Putamen (tissue), 1 donor: ENCODE measurements around the gene ANKS1A.
A peak's percentile ranks its signal among the peaks of the same experiment; 100 is the strongest.
"Not testable (repeated sequence)": the region's sequence is repeated elsewhere in the genome, so short reads cannot be mapped to it uniquely, and the experiment has no call there.

ENCODE experiments used
- DNase-seq: peaks from one replicate; pipeline ENCODE4 v3.0.0-alpha.2; 2016; ENCODE audit warnings: low spot score

ANKS1A gene

DNA sequence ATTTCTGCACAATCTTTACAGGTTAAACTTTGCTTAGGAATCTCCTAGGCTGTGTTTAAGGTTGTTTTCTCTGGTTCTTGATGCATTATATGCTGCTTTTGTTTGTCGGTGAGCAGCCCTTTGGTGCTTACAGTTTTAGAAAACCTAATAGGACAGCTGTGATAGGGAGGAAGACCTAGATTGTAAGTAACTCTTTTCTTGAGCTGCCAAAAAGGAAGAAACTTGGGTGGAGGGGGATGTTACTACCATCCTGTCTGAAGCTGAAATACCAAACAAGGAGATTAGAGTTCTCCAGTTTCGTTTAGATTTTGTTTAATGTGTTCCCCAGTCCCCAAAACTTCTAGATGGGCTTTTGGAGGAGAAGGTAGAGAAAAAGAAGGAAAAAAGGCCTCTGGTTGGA is 72.0 kb downstream of the ANKS1A start:
- DNase-seq, result no peak

DNA sequence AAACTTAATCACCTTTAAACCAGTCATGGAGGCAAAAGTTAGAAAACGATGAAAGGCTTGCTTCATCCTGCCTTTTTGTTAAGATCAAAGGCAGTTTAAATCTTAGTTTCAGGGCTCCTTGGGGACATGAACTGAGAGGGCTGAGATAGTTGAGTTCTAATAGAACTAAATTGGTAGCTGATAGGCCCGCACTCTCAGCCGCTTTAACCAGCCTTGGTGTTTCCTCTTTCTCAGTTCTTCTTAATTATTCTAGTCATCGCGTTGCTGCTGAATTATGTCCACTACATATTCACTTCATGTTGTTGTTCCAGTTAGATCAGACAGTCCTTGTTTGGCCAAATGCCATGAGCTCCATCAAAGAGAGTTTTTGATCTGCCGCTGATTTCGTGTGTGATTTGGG is 72.5 kb downstream of the ANKS1A start:
- no peak for DNase-seq

DNA sequence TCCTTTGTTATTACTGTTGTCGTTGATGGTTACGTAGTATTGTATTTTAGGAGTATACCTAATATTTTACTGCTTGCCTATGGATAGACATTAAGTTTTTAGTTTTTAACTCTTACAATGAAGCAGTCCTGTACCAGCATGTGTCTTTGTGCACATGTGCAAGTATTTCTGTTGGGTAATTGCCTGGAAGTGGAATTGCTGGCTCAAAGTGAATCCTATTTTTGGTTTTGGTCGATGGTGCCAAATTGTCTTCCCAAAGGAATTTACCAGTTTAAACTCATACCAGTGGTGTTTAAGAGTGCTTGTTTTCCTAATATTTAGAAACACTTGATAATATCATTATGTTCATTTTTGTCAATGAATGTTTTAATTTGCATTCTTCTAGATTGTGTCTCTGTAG is 75.5 kb downstream of the ANKS1A start:
- no peak for DNase-seq

DNA sequence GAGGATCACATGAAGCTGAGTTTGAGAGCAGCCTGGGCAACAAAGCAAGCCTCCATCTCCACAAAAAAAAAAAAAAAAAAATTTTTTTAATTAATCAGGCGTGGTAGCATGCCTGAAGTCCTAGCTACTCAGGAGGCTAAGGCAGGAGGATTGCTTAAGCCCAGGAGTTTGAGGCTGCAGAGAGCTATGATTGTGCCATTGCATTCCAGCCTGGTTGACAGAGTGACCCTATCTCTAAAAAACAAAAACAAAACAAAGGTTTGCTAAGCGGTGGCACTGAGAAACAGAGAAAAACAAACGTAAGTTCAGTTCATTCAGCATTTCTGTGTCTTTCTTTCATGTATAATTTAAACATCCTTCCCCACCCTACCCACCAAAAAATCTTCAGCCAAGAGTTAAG is 78.4 kb downstream of the ANKS1A start:
- no peak for DNase-seq

DNA sequence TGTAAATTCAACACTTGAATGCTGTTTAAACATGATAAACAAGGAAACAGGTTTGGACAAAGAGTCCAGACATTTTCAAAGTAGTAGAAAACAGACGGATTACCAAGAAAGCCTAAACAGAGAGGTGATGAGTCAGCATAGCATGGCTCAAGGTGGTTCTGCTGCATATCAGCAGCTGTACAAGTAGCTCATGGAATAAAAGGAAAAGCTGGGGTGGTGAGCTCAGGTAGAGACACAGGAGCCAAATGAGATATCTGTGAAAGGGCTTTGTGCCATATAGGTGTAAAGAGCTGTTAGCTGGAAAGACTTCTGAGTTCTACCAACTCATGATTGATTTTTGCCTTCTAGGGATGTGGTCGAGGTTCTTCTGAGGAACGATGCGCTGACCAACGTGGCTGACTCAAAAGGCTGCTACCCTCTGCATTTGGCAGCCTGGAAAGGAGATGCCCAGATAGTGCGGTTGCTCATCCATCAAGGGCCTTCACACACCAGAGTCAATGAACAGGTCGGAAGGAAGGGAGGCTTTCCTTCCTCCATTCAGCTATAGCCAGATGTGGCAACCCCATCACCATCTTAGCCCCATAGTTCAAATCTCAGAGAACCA is 80.7 kb downstream of the ANKS1A start:
- DNase-seq, result no peak

DNA sequence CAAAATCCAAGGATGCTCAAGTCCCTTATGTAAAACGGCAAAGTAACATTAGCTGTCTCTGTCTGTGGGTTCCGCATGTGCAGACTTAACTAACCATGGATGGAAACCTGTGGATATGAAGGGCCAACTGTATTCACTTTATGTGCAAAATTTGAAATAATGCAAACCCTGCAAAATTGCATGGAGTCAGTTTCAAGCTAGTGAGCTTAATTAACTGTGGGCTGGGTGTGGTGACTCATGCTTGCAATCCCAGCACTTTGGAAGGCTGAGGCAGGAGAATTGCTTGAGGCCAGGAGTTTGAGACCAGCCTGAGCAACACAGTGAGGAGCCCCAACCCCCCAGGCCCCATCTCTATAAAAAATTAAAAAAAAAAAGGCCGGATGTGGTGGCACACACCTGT is 81.4 kb downstream of the ANKS1A start:
- DNase-seq, result no peak

DNA sequence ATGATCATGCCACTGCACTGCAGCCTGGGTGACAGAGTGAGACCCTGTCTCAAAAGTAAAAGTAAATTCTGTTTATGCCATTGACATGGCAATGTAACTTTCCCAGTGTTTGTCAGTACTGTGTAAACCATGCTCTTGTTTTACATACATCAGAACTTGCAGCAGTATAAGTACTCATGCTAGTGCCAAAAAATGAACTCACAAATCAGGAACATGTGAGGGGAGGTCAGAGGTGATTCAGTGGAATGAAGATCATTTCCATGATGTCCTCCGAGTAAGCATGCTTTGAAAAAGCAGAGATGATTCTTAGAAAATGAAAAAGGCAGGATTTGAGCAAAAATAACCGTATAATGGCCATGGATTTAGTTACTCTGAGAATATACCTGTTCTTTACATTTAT is 81.9 kb downstream of the ANKS1A start:
- no peak for DNase-seq

DNA sequence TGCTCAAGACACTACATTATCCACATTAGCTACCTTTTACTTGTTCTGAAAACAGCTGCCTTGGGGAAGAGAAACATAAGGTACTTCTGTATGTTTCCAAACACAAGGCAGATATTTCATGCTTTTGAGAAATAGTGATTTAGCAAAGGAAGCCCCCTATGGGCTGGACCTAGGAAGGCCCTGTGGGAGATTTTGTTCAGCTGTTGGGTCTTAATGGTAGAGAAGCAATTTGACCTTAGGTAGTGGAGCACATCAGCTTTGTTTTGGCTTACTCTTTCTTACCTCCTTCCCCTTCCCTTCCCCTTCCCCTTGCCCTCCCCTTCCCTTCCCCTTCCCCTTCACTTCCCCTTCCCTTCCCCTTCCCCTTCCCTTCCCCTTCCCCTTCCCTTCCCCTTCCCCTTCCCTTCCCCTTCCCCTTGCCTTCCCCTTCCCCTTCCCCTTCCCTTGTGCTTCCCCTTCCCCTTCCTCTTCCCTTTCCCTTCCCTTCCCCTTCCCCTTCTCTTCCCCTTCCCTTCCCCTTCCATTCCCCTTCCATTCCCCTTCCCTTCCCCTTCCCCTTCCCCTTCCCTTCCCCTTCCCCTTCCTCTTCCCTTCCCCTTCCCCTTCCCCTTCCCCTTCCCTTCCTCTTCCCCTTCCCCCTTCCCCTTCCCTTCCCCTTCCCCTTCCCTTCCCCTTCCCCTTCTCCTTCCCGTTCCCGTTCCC is 84.6 kb downstream of the ANKS1A start:
- DNase-seq, result no peak

DNA sequence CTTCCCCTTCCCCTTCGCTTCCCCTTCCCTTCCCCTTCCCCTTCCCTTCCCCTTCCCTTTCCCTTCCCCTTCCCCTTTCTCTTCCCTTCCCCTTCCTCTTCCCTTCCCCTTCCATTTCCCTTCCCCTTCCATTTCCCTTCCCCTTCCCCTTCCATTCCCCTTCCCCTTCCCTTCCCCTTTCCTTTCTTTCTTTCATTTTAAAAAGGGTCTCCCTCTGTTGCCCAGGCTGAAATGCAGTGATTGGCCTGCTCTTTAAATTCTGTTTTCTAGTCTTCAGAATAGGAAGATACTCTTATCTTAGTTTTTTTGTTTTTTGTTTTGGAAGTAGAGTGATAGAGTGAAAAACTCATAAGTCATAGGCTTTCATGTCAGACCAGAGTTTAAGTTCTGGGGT is 85.2 kb downstream of the ANKS1A start:
- no peak for DNase-seq

DNA sequence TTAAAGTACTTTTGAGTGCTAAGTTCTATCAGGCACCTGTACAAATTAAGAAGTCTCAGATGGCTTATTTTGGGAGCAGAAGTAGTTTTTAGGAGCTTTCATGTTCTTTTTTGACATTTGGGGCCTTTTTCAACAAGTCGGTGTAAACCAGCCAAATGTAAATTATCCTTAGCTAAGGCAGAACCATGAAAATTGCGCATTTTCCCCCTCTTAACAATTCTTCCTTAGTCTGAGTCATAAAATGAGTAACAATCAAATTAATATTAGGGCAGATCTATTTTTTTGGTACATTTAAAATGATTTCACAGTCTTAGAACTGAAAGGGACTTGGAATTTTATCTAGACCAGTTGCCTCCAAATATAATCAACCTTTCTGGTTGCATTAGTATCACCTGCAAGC is 87.2 kb downstream of the ANKS1A start:
- no peak for DNase-seq

DNA sequence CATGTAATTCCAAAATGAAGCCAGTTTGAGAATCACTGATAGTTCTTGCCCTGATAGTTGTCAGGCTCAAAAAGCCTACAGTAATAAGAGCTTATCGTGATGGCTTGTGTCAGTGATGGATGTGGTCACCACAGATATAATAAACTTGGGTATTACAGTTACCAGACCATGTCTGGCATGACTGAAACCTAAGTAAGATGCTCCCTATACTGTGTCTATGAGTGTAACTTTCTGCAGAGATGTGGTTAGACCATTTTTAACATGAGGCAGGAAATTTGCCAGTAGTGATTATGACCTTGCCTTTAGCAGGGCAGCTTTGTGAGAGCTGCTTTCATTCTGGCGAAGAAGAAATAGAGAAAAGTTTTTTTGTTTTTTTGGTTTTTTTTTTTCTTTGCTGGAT is 90.2 kb downstream of the ANKS1A start:
- no peak for DNase-seq

DNA sequence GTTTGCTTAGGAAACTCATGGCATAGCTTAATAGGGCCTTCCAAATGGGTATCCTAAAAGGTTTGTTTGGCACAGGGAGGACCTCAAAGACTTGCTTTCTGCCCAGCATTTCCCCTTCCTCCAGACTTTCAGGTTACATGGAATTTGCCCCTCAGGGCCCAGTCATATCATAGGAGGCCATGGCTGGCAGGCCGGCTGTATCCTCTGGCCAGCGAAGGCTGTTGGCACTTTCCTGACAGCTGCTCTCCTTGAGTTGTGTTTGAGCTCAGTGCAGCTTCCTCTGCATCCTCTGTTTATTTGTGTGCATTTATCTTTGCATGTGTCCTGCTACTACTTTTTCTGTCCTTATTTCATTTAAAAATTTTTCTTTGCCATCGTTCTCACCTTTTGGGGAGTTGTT is 90.9 kb downstream of the ANKS1A start:
- DNase-seq, result no peak

DNA sequence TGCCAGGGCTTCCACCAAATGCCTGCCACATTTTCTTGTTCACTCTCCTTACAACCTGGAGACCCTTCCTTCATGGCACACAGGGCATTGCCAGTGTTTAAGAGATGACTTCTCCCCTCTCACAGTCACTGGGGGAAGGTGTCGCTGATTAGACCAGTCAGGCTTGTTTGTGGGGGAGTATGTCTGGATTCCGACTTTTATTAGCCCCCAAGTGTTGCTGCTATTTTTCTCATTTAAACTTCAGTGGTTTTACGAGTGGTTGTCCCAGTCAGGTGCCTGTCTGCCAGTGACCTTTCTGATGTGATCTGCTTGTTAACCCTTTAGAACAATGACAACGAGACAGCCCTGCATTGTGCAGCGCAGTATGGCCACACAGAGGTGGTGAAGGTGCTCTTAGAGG is 92.3 kb downstream of the ANKS1A start:
- no peak for DNase-seq

DNA sequence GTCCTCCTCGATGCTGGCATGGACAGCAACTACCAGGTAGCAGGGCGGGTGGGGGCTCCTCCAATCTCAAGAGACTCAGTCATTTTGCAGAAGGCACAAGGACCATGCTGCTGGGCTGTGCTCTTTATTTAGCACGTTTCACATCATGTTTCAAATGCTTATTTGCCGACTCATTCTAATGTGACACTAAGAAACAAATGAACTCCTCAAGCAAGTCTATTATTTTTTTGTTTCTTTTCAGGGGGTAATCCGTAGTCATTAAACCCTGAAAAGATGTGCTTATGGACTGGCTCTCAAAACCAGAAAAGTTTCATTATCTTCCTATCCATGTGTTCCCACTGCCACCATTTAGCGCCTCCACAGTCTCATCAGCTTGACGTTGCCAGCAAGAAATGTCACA is 92.9 kb downstream of the ANKS1A start:
- no peak for DNase-seq

DNA sequence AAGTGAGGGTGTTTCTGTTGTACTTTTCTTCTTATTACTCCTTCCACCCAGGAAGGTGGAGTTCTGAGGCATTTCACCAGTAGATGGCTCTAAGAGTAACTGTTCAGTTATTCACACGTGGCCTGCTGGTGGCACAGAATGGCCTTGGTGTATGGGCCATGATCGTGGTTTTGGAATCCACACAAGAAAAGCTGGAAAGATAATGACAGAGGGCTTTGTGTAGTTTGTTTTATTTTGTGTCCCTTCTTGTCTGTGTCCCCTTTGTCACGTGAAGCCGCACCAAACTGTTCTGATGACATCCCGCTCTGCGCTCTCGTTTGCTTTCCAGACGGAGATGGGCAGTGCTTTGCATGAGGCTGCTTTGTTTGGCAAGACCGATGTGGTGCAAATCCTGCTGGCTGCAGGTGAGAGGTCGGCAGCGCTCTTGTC is 93.4 kb downstream of the ANKS1A start:
- DNase-seq, result peak; percentile 81

DNA sequence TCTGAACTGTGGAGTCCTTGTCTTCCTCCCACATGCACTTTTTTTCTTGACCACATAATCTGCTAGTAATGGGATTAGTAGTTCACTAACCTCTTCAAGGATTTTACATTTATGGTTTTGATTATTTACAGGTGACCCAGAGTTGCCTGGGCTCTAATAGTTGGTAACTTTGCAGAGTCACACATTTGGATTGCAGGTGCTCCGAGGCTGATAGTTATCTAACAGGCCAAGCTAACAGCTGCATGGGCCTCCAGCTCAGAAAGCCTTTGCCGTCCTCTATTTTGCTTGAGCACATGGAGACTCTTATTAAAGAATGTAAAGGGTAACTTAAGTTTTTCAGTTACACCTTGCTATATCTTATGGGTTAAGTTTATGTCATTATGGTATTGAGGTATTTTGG is 95.4 kb downstream of the ANKS1A start:
- no peak for DNase-seq

DNA sequence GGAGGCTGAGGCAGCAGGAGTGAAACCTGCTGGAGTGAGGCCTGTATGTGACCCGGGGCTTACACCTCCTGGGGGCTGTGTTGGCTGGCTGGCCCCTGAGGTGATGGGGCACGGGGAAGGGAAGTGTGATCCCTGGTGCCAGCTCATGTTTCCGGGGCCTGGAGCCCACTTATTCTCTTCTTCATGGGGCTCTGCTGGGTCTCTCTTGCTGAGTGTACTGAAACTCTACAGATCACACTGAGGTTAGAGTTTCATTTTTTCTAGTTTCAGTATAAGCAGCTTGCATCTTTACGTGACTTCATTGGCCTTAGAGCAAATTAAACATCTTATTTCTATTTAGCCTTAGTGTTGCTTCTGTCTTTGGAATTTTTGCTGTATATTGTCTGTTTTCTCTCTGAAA is 96.2 kb downstream of the ANKS1A start:
- DNase-seq, result no peak

DNA sequence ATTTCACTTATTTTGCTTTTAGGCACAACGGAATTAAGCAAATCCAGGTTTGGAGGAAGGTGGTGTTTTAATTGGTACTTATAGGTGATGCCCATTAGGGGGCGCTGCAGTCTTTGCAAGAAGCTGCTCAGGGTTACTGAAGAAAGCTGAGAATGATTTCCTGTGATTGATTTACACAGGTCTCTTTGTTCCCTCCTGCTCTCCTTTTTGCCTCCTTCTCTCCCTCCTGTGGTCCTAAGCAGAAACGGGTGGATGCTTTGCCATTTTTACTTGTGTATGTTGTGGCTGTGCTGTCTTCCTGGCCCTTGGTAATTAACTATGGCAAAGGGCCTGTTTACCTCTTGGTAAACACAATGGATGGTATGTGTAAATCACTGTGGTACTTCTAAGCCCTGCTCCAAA is 97.8 kb downstream of the ANKS1A start:
- peak; percentile 85 for DNase-seq

DNA sequence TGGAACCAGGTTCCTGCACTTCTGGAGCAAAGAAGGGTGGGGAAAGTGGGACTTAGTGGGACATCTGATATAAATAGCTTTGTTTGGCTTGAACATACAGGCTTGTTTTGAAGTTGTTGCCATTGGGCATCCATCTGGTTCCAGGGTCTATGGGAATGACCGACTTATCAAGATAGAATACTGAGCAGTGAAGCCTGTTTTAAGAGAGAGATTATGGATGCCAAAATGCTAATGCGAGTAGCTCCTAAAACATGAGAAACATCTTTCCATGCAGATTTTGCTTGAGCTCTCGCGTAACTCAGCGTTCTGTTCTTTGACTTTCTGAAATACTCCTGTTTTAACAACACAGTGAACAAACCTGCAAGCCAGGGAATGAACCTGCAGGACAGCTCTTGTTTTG is 98.5 kb downstream of the ANKS1A start:
- no peak for DNase-seq

DNA sequence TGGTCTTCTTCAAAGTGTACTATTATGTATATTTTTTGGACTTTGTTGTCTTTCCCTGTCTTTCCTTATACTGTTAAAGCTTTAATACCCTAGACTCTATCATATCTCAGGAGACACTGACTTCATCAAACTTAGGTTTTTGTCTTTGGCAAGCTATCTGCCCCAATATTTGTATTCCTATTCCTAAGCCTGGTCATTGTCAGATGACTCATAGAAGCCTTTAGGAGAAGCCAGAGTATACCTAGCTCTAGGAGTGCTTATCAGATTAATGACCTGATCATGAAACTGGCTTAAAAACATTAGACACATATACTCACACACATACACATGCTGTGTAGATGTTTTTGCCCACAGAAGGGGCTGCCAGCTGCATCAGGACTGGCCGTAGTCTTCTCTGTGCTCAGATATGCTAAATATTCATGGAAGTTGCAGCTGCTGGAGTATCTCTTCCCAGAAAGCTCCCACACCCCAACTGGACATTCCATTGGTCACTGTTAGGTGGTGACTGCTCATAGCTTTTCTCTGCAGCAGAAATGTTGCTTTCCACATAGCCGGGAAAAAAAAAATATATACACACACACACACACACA is 102.0 kb downstream of the ANKS1A start:
- no peak for DNase-seq

DNA sequence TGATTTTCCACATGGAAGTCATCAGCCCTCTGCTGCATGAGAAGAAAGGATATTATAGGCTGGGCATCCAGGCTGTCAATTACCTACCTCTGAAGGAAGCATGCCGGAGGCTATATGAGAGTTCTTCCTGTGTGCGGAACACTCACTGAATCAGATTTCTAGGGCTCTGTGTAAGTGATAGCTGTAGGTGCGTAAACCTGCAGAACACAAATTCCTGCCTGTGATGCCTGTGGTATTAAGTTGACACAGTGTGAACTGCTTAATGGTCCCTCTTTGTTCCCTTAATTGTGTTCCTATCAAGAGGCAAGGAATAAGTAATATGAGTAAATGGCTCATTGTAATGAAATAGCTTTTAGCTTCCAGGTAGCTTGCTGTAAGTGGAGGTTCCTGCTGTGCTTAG is 103.3 kb downstream of the ANKS1A start:
- no peak for DNase-seq

DNA sequence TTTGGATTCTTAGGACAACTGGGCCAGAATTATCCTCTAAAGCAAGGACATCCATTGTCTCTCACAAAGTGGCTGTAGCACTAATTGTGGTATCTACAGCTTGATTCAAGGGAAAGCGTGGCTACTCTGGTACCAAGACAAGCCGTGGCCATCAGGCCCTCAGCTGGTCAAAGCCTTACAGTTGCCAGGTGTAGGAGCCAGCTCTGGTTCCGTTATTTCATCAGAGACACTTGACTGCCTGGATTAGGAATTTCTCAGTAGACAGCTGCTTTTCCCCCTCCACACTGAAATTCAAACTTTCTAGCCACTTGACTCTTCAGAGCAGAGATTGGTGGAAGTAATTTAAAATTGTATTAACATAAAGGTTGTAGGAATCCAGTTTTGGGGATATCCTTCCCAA is 104.2 kb downstream of the ANKS1A start:
- DNase-seq, result no peak

DNA sequence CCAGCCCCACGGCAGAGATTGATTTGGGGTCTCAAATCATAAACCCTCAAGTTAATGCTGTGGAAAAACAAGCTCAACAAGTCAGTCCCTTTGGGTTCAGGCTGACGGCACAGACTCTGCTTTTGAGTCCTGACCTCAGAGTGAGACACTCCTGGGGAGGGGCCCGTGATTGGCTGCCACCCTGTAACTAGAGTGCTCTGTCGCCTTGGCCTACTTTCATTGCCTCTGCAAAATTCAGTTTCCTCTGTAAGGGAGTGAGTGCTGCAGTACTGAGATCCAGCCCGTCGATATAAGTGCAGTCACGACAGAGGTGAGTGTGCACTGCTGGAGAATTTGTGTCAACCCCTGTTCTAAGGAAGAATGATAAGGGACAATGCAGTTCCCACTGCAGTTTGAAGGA is 105.6 kb downstream of the ANKS1A start:
- no peak for DNase-seq

DNA sequence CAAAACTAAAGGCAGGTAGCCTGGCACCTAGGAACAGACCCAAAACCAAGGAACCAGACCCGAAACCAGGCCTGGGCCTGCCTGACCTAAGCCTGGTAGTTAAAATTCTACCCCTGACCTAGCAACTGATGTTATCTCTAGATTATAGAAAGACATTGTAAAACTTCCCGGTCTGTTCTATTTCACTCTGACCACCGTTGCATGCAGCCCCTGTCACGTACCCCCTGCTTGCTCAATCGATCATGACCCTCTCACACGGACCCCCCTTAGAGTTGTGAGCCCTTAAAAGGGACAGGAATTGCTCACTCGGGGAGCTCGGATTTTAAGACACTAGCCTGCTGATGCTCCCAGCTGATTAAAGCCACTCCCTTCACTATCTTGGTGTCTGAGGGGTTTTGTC is 109.4 kb downstream of the ANKS1A start:
- not testable (repeated sequence) for DNase-seq
